HepG2 (cell line): ENCODE results near the gene CDK2AP2. TPM values are rescaled to one million over a fixed set of nuclear protein-coding genes. Genes with fewer than 3 reads are reported as not detected.

Experiments
- ATAC-seq: fragments of 200-7000 bp; cut with Tn5 transposase; 3 replicates; pipeline ENCODE4 v1.9.1; 2020; ENCODE audit warnings: mild to moderate bottlenecking, moderate library complexity
- BruUV-seq: library from RNA; stranded (reverse); fragments of 400-500 nt; replicated peaks from 2 replicates; lab custom pipeline; 2021; lab: Mats Ljungman, UMichigan
- CTCF ChIA-PET: fragments of 300-600 bp; formaldehyde crosslinking; extraction: SDS; loops from one replicate; lab custom pipeline; 2021; ENCODE audit warnings: low total read pairs, inconsistent platforms, low intra/inter-chr PET ratio; lab: Yijun Ruan, JAX
- POLR2A ChIA-PET: fragments of 350-600 bp; sonication (Branson Sonifier 250); formaldehyde crosslinking; loops from one replicate; lab custom pipeline; 2020; ENCODE audit warnings: antibody characterized with exemption, inconsistent platforms; lab: Yijun Ruan, JAX
- DNase-seq: peaks from one replicate; pipeline ENCODE4 v3.0.0-alpha.2; 2015; ENCODE audit warnings: low spot score
- FAIRE-seq: peaks from 3 replicates; lab custom pipeline; 2011; peaks lifted over from hg19 to GRCh38; lab: Jason Lieb, UNC
- H2AFZ ChIP-seq: one replicate; pipeline ENCODE4 v1.6.1; 2011; ENCODE audit warnings: low read length, inconsistent platforms
- H3K27ac ChIP-seq: fragments of 300-600 bp; 3 replicates; pipeline ENCODE4 v1.8.0; 2011; ENCODE audit warnings: mixed run types, mild to moderate bottlenecking, mixed read lengths, low read length, inconsistent platforms; ENCODE audit not compliant: insufficient read depth; ENCODE audit errors: extremely low read length
- H3K27me3 ChIP-seq, 2 experiments: fragments of 200-600 bp in 1 of 2; 2 replicates in 1 of 2; 3 replicates in 1 of 2; pipeline versions ENCODE4 v1.6.0 to v1.8.0; 2011; ENCODE audit warnings: low read length in 2 of 2, mild to moderate bottlenecking in 2 of 2, moderate library complexity in 2 of 2, inconsistent platforms in 1 of 2; ENCODE audit not compliant: insufficient read depth in 2 of 2, control insufficient read depth in 1 of 2
- H3K36me3 ChIP-seq, 2 experiments: fragments of 200-600 bp in 1 of 2; replicated peaks in 1 of 2; 2 replicates in 1 of 2; 3 replicates in 1 of 2; pipeline versions ENCODE4 v1.5.1 to v1.8.0; 2011; ENCODE audit warnings: low read length in 2 of 2, inconsistent platforms in 1 of 2; ENCODE audit not compliant: insufficient read depth in 2 of 2, control insufficient read depth in 1 of 2
- H3K4me1 ChIP-seq: 2 replicates; pipeline ENCODE4 v1.5.1; 2012; ENCODE audit warnings: low read length, inconsistent platforms; ENCODE audit not compliant: insufficient read depth
- H3K4me2 ChIP-seq: 2 replicates; pipeline ENCODE4 v1.6.0; 2011; ENCODE audit warnings: low read depth, low read length, inconsistent platforms
- H3K4me3 ChIP-seq, 3 experiments: fragments of 200-600 bp in 1 of 3; sonication (generic), shearing (Covaris generic) in 1 of 3; replicated peaks in 1 of 3; 2 replicates each; pipeline ENCODE4 v1.5.1; 2011 to 2016; ENCODE audit warnings: low read length in 3 of 3, inconsistent platforms in 2 of 3, low read depth in 2 of 3, mild to moderate bottlenecking in 2 of 3, control low read depth in 1 of 3, mixed read lengths in 1 of 3; ENCODE audit not compliant: insufficient read depth in 1 of 3
- H3K79me2 ChIP-seq: one replicate; pipeline ENCODE4 v1.6.1; 2011; ENCODE audit warnings: low read length, inconsistent platforms; ENCODE audit not compliant: insufficient read depth
- H3K9ac ChIP-seq: 2 replicates; pipeline ENCODE4 v1.6.0; 2011; ENCODE audit warnings: mild to moderate bottlenecking, low read depth, low read length, inconsistent platforms; ENCODE audit not compliant: insufficient read depth
- H3K9me3 ChIP-seq: 2 replicates; pipeline ENCODE4 v1.5.1; 2012; ENCODE audit warnings: mild to moderate bottlenecking, low read length
- H4K20me1 ChIP-seq: 2 replicates; pipeline ENCODE4 v1.6.0; 2011; ENCODE audit warnings: inconsistent platforms, mild to moderate bottlenecking, low read length, moderate library complexity; ENCODE audit not compliant: insufficient read depth
- AKNA ChIP-seq: sonication (generic); formaldehyde crosslinking; IDR thresholded peaks from 2 replicates; pipeline ENCODE4 v1.4.0; 2020; ENCODE audit warnings: missing genetic modification reagents, borderline replicate concordance
- CAMTA2 ChIP-seq: sonication (generic); formaldehyde crosslinking; IDR thresholded peaks from 2 replicates; pipeline ENCODE4 v1.4.0; 2020; ENCODE audit warnings: mild to moderate bottlenecking, missing genetic modification reagents, borderline replicate concordance
- MTF1 ChIP-seq: sonication (generic); formaldehyde crosslinking; IDR thresholded peaks from 2 replicates; pipeline ENCODE4 v1.5.0; 2020; ENCODE audit warnings: missing genetic modification reagents
- NKX3-1 ChIP-seq: sonication (generic); formaldehyde crosslinking; IDR thresholded peaks from 2 replicates; pipeline ENCODE4 v1.5.0; 2020; ENCODE audit warnings: missing genetic modification reagents
- NONO ChIP-seq, 2 experiments: fragments of 450-650 bp in 1 of 2; sonication (generic) in 1 of 2; formaldehyde crosslinking in 1 of 2; IDR thresholded peaks in 1 of 2; conservative IDR thresholded peaks in 1 of 2; 2 replicates each; pipeline versions ENCODE4 v1.6.1 to v1.8.0; 2017 to 2022; ENCODE audit warnings: mild to moderate bottlenecking in 1 of 2, missing genetic modification reagents in 1 of 2, moderate library complexity in 1 of 2
- RXRA ChIP-seq: sonication (generic); formaldehyde crosslinking; IDR thresholded peaks from 2 replicates; pipeline ENCODE4 v1.5.1; 2020; ENCODE audit warnings: missing genetic modification reagents
- SMYD3 ChIP-seq: sonication (generic); formaldehyde crosslinking; IDR thresholded peaks from 2 replicates; pipeline ENCODE4 v1.8.1; 2023; ENCODE audit warnings: mild to moderate bottlenecking, missing genetic modification reagents
- WIZ ChIP-seq: sonication (generic); formaldehyde crosslinking; IDR thresholded peaks from 2 replicates; pipeline ENCODE4 v1.5.1; 2020; ENCODE audit warnings: mild to moderate bottlenecking, missing genetic modification reagents
- ZFP37 ChIP-seq: sonication (generic); formaldehyde crosslinking; IDR thresholded peaks from 2 replicates; pipeline ENCODE4 v1.4.0; 2020; ENCODE audit warnings: missing genetic modification reagents, borderline replicate concordance
- ZNF12 ChIP-seq: sonication (generic); formaldehyde crosslinking; IDR thresholded peaks from 2 replicates; pipeline ENCODE4 v1.5.0; 2020; ENCODE audit warnings: missing genetic modification reagents
- ZNF234 ChIP-seq: sonication (generic); formaldehyde crosslinking; conservative IDR thresholded peaks from 2 replicates; pipeline ENCODE4 v1.5.1; 2020; ENCODE audit warnings: mild to moderate bottlenecking, missing genetic modification reagents
- ZNF34 ChIP-seq: sonication (generic); formaldehyde crosslinking; IDR thresholded peaks from 2 replicates; pipeline ENCODE4 v1.4.0; 2020; ENCODE audit warnings: mild to moderate bottlenecking, missing genetic modification reagents, borderline replicate concordance
- ZNF354B ChIP-seq: sonication (generic); formaldehyde crosslinking; IDR thresholded peaks from 2 replicates; pipeline ENCODE4 v1.8.0; 2022; ENCODE audit warnings: mild to moderate bottlenecking, missing genetic modification reagents
- ZNF558 ChIP-seq: sonication (generic); formaldehyde crosslinking; IDR thresholded peaks from 2 replicates; pipeline ENCODE4 v1.9.0; 2022; ENCODE audit warnings: mild to moderate bottlenecking, missing genetic modification reagents, borderline replicate concordance
- ZNF614 ChIP-seq: IDR thresholded peaks from 2 replicates; pipeline ENCODE4 v1.6.1; 2018; ENCODE audit warnings: missing biosample characterization, missing genetic modification reagents, inconsistent platforms, borderline replicate concordance
- ZNF781 ChIP-seq: sonication (generic); formaldehyde crosslinking; IDR thresholded peaks from 2 replicates; pipeline ENCODE4 v1.5.1; 2020; ENCODE audit warnings: borderline replicate concordance, mild to moderate bottlenecking, missing genetic modification reagents; ENCODE audit errors: not compliant biosample characterization
- WGBS: methylation state at CpG from one replicate; pipeline ENCODE4 v1.1.6; 2017; ENCODE audit warnings: low lambda C conversion rate; 5-methylcytosine and 5-hydroxymethylcytosine counted together
- in situ Hi-C: cut with HindIII; loops from 2 replicates; pipeline ENCODE4 v1.10.0; 2017; ENCODE audit warnings: low pct_unique_long_range_greater_than_20kb; ENCODE audit not compliant: extremely low pct_ligation_motif_present
- intact Hi-C: fragments of 100-400 bp; cut with micrococcal nuclease; formaldehyde crosslinking; loops from one replicate; pipeline ENCODE4 v1.10.0; 2022; ENCODE audit not compliant: unreplicated experiment
- polyA plus RNA-seq, 8 experiments: library from polyadenylated mRNA; depleted of rRNA in 3 of 8; stranded (reverse) in 7 of 8; unstranded in 1 of 8; fragments of >200 nt; fragmentation: Illumina TruSeq in 4 of 8; extraction: Trizol in 4 of 8; gene quantifications; 2 replicates each; pipeline versions ENCODE4 v1.2.1 to v1.2.3, GENCODE V29; 2011 to 2016; ENCODE audit warnings: low read depth in 4 of 8, missing spikeins in 1 of 8, mixed read lengths in 1 of 8; ENCODE audit not compliant: insufficient read depth in 1 of 8
- total RNA-seq, 5 experiments: library from RNA; depleted of rRNA; stranded (reverse); fragments of >200 nt; fragmentation: Illumina TruSeq; extraction: Trizol; gene quantifications; 2 replicates each; pipeline ENCODE4 v1.2.3, GENCODE V29; 2016; ENCODE audit warnings: low read depth in 1 of 5

Gene CDK2AP2
- total and polyA plus RNA-seq, 2 of the 13 experiments (the other 11 are each of a cell fraction or from before 2014, with no cell fraction given): 15.0 to 23.2 TPM

GRCh38 chr11:67507242-67507863, 609 bp downstream of the CDK2AP2 start:
- Histone ChIP-seq H3K27ac (peak overlapping the region; percentile 73), H3K4me2 (peak overlapping the region; percentile 95), H3K4me3 (peak overlapping the region; percentile 60 to 93 (median 91)), H3K79me2 (peaks cover 10% of the 10 kb centered on the region), H3K9ac (peak overlapping the region; percentile 73), H3K36me3 (no peaks in the 10 kb centered on the region), H2AFZ (no peak overlapping the region), H3K4me1 (peaks cover 56% of the 10 kb centered on the region), H3K9me3 (no peaks in the 10 kb centered on the region), H4K20me1 (no peaks in the 10 kb centered on the region), H3K27me3 (no peaks in the 10 kb centered on the region)
- POLR2A ChIA-PET: interaction anchor here (0.8 kb wide), 1 partner anchor 115 kb away, joined by 3 read pairs; the partner anchor contains the start of gene RAD9A
- in situ Hi-C loops: loop anchor here (5.0 kb wide), 1 partner anchor 105 kb away; the partner anchor contains the start of genes PPP1CA and TBC1D10C
- BruUV-seq: TSS peak; percentile 84
- intact Hi-C loops: no loop called here
- WGBS: 39% methylated on average over 10 of the region's 33 CpGs
- DNase-seq: no peak
- CTCF ChIA-PET: no interaction called here
- no peak for FAIRE-seq
- no peak; the same call in 1 of the 3 replicates for ATAC-seq
- TF ChIP-seq ZNF614 (no peak), ZNF234 (CRISPR knock-in tag) (no peak), ZFP37 (CRISPR knock-in tag) (0 out of 2 replicates have a peak, but pooled peaks have one; percentile 34), ZNF34 (CRISPR knock-in tag) (no peak), ZNF558 (CRISPR knock-in tag) (no peak), SMYD3 (no peak), ZNF354B (no peak), ZNF12 (no peak), RXRA (CRISPR knock-in tag) (peak; percentile 57; the same call in 1 of the 2 replicates), WIZ (no peak), ZNF781 (CRISPR knock-in tag) (peak; percentile 18), CAMTA2 (CRISPR knock-in tag) (no peak), NONO (IDR thresholded peaks at IDR 0.05) (no peak), NONO (CRISPR knock-in tag; conservative IDR thresholded peaks at IDR 0.05) (no peak), NKX3-1 (no peak), MTF1 (CRISPR knock-in tag) (no peak), AKNA (CRISPR knock-in tag) (no peak)
